ENCODE results near the gene POU3F1.

Gene POU3F1

GRCh38 chr1:38003261-38004250 is 43.0 kb downstream of the POU3F1 start:
- peak in 8 of 14 donors; percentile 17 to 78 (median 52) for DNase-seq

- DNase-seq: peak in 2 of 14 donors; percentile 29 to 31
These were observed 45.8 kb downstream of the POU3F1 start for GRCh38 chr1:38000529-38001455.

GRCh38 chr1:38000233-38000528 is 46.4 kb downstream of the POU3F1 start:
- DNase-seq: no peak

- peak in 2 of 14 donors; percentile 31 for DNase-seq
These were observed 47.0 kb downstream of the POU3F1 start for GRCh38 chr1:37999430-38000232.

- no peak for DNase-seq
These were observed 47.6 kb downstream of the POU3F1 start for GRCh38 chr1:37998913-37999429.

GRCh38 chr1:37998089-37998808 is 48.3 kb downstream of the POU3F1 start:
- DNase-seq: no peak

GRCh38 chr1:37997256-37998088 is 49.1 kb downstream of the POU3F1 start:
- DNase-seq: no peak

- peak in 2 of 14 donors; percentile 23 to 45 for DNase-seq
These were observed 50.7 kb downstream of the POU3F1 start for GRCh38 chr1:37995751-37996345.

GRCh38 chr1:37994886-37995566 is 51.6 kb downstream of the POU3F1 start:
- DNase-seq: no peak

Measured in C1 segment of cervical spinal cord (tissue), 14 donors.